IMR-90 (cell line): ENCODE results near the gene FAR2. TPM values are rescaled to one million over a fixed set of nuclear protein-coding genes. Genes with fewer than 3 reads are reported as not detected.

Experiments
- ATAC-seq: fragments of 200-7000 bp; cut with Tn5 transposase; 2 replicates; pipeline ENCODE4 v1.9.1; 2020; ENCODE audit warnings: low read depth, mild to moderate bottlenecking, moderate library complexity
- BruUV-seq: library from RNA; stranded (reverse); fragments of 400-500 nt; replicated peaks from 2 replicates; lab custom pipeline; 2021; lab: Mats Ljungman, UMichigan
- CTCF ChIA-PET: fragments of 300-600 bp; formaldehyde crosslinking; extraction: SDS; loops from one replicate; lab custom pipeline; 2021; ENCODE audit warnings: antibody characterized with exemption; lab: Yijun Ruan, JAX
- POLR2A ChIA-PET: fragments of 300-600 bp; sonication (Branson Sonifier 250); formaldehyde crosslinking; loops from one replicate; lab custom pipeline; 2022; ENCODE audit warnings: antibody characterized with exemption; ENCODE audit not compliant: unreplicated experiment; lab: Charles Lee
- DNase-seq: peaks from one replicate; pipeline ENCODE4 v3.0.0; 2013
- H2AFZ ChIP-seq: replicated peaks from 2 replicates; pipeline ENCODE3; 2013; ENCODE audit warnings: low read length, mild to moderate bottlenecking; ENCODE audit not compliant: poor library complexity
- H2AK5ac ChIP-seq: 2 replicates; pipeline ENCODE4 v1.6.1; 2013; ENCODE audit warnings: low read depth, low read length, inconsistent platforms
- H2AK9ac ChIP-seq: replicated peaks from 2 replicates; pipeline ENCODE3; 2013; ENCODE audit warnings: mild to moderate bottlenecking, low read depth, low read length, moderate library complexity; ENCODE audit not compliant: poor library complexity
- H2BK120ac ChIP-seq: 2 replicates; pipeline ENCODE4 v1.6.1; 2013; ENCODE audit warnings: low read depth, low read length, inconsistent platforms
- H2BK15ac ChIP-seq: 3 replicates; pipeline ENCODE4 v1.6.1; 2013; ENCODE audit warnings: low read depth, low read length, inconsistent platforms
- H2BK20ac ChIP-seq: 2 replicates; pipeline ENCODE4 v1.6.1; 2013; ENCODE audit warnings: low read depth, mild to moderate bottlenecking, inconsistent platforms, low read length, moderate library complexity
- H2BK5ac ChIP-seq: 2 replicates; pipeline ENCODE4 v1.6.1; 2013; ENCODE audit warnings: mild to moderate bottlenecking, low read depth, low read length, inconsistent platforms; ENCODE audit not compliant: poor library complexity, severe bottlenecking
- H3K14ac ChIP-seq: replicated peaks from 2 replicates; pipeline ENCODE4 v1.6.1; 2013; ENCODE audit warnings: low read depth, low read length, inconsistent platforms
- H3K18ac ChIP-seq: 2 replicates; pipeline ENCODE4 v1.6.1; 2013; ENCODE audit warnings: low read depth, low read length, control low read depth
- H3K23ac ChIP-seq: 2 replicates; pipeline ENCODE4 v1.6.1; 2013; ENCODE audit warnings: low read depth, low read length, inconsistent platforms
- H3K27ac ChIP-seq: 2 replicates; pipeline ENCODE4 v1.5.1; 2013; ENCODE audit warnings: mild to moderate bottlenecking, control low read depth, low read length; ENCODE audit not compliant: insufficient read depth
- H3K27me3 ChIP-seq: 2 replicates; pipeline ENCODE4 v1.6.1; 2013; ENCODE audit warnings: low read length; ENCODE audit not compliant: control insufficient read depth, insufficient read depth
- H3K36me3 ChIP-seq: 2 replicates; pipeline ENCODE4 v1.6.1; 2013; ENCODE audit warnings: low read length, mixed read lengths; ENCODE audit not compliant: control insufficient read depth, insufficient read depth
- H3K4ac ChIP-seq: 2 replicates; pipeline ENCODE4 v1.6.1; 2013; ENCODE audit warnings: low read depth, low read length, inconsistent platforms
- H3K4me1 ChIP-seq: 2 replicates; pipeline ENCODE4 v1.6.1; 2013; ENCODE audit warnings: low read length, mixed read lengths; ENCODE audit not compliant: control insufficient read depth, insufficient read depth
- H3K4me2 ChIP-seq: 2 replicates; pipeline ENCODE4 v1.6.1; 2013; ENCODE audit warnings: low read depth, mild to moderate bottlenecking, control low read depth, low read length, moderate library complexity
- H3K4me3 ChIP-seq: 2 replicates; pipeline ENCODE4 v1.5.1; 2013; ENCODE audit warnings: low read depth, mild to moderate bottlenecking, control low read depth, low read length, moderate library complexity; ENCODE audit not compliant: insufficient read depth
- H3K56ac ChIP-seq: 2 replicates; pipeline ENCODE4 v1.6.1; 2013; ENCODE audit warnings: low read length, inconsistent platforms; ENCODE audit not compliant: insufficient read depth; ENCODE audit errors: extremely low read depth
- H3K79me1 ChIP-seq, 2 experiments: 2 replicates each; pipeline ENCODE4 v1.6.1; 2013; ENCODE audit warnings: low read length in 2 of 2, inconsistent platforms in 1 of 2, low read depth in 1 of 2
- H3K9ac ChIP-seq: 2 replicates; pipeline ENCODE4 v1.6.1; 2013; ENCODE audit warnings: low read depth, low read length, control low read depth
- H3K9me1 ChIP-seq: 2 replicates; pipeline ENCODE4 v1.6.1; 2013; ENCODE audit warnings: low read length, inconsistent platforms; ENCODE audit not compliant: insufficient read depth
- H3K9me3 ChIP-seq: 2 replicates; pipeline ENCODE4 v1.6.1; 2013; ENCODE audit warnings: low read length; ENCODE audit not compliant: control insufficient read depth, insufficient read depth
- H4K20me1 ChIP-seq: 2 replicates; pipeline ENCODE4 v1.6.1; 2013; ENCODE audit warnings: low read length, inconsistent platforms; ENCODE audit not compliant: insufficient read depth
- H4K5ac ChIP-seq: 2 replicates; pipeline ENCODE4 v1.6.1; 2013; ENCODE audit warnings: mild to moderate bottlenecking, low read depth, low read length, control low read depth
- H4K8ac ChIP-seq, 2 experiments: 2 replicates each; pipeline ENCODE4 v1.6.1; 2013; ENCODE audit warnings: low read depth in 2 of 2, low read length in 2 of 2, control low read depth in 1 of 2, inconsistent platforms in 1 of 2
- H4K91ac ChIP-seq: 2 replicates; pipeline ENCODE4 v1.6.1; 2013; ENCODE audit warnings: low read depth, low read length, inconsistent platforms; ENCODE audit not compliant: insufficient read depth
- BHLHE40 ChIP-seq: fragments of 150-350 bp; IDR thresholded peaks from 2 replicates; pipeline ENCODE4 v1.6.1; 2016; ENCODE audit warnings: mild to moderate bottlenecking, low read depth, low read length
- CEBPB ChIP-seq: IDR thresholded peaks from 2 replicates; pipeline ENCODE4 v1.6.1; 2012; ENCODE audit warnings: low read depth, low read length, improper control_type of control experiment
- CHD1 ChIP-seq: IDR thresholded peaks from 2 replicates; pipeline ENCODE4 v1.6.1; 2012; ENCODE audit warnings: low read depth, low read length, improper control_type of control experiment
- MAZ ChIP-seq: IDR thresholded peaks from 2 replicates; pipeline ENCODE4 v1.6.1; 2012; ENCODE audit warnings: low read depth, mild to moderate bottlenecking, low read length, improper control_type of control experiment, moderate library complexity, borderline replicate concordance
- MXI1 ChIP-seq: IDR thresholded peaks from 2 replicates; pipeline ENCODE4 v1.6.1; 2012; ENCODE audit warnings: low read depth, mild to moderate bottlenecking, low read length, moderate library complexity, borderline replicate concordance
- POLR2A ChIP-seq: IDR thresholded peaks from 2 replicates; pipeline ENCODE4 v1.6.1; 2012; ENCODE audit warnings: mild to moderate bottlenecking, low read depth, low read length
- RAD21 ChIP-seq: IDR thresholded peaks from 2 replicates; pipeline ENCODE4 v1.6.1; 2012; ENCODE audit warnings: low read length, improper control_type of control experiment
- RCOR1 ChIP-seq: IDR thresholded peaks from 2 replicates; pipeline ENCODE4 v1.6.1; 2012; ENCODE audit warnings: mild to moderate bottlenecking, low read length, improper control_type of control experiment; ENCODE audit not compliant: insufficient replicate concordance
- RFX5 ChIP-seq: IDR thresholded peaks from 2 replicates; pipeline ENCODE4 v1.8.0; 2012; ENCODE audit warnings: low read depth, mild to moderate bottlenecking, low read length, moderate library complexity
- SMC3 ChIP-seq: fragments of 150-350 bp; IDR thresholded peaks from 2 replicates; pipeline ENCODE4 v1.6.1; 2016; ENCODE audit warnings: low read depth, mild to moderate bottlenecking, antibody characterized with exemption, low read length, moderate library complexity
- WGBS, 2 experiments: methylation state at CpG; one replicate each; pipeline versions ENCODE4 v1.1.5 to v1.1.7; 2013; ENCODE audit warnings: missing lambda C conversion rate in 2 of 2; ENCODE audit not compliant: insufficient read length in 1 of 2; ENCODE audit errors: extremely low coverage in 2 of 2; 5-methylcytosine and 5-hydroxymethylcytosine counted together
- dilution Hi-C: fragments of 300-500 bp; cut with HindIII; formaldehyde crosslinking; loops from one replicate; pipeline ENCODE4 v1.14.3; 2018; ENCODE audit warnings: low sequenced_read_pairs; ENCODE audit not compliant: unreplicated experiment
- in situ Hi-C: fragments of 300-500 bp; cut with MboI; formaldehyde crosslinking; loops from 3 replicates; pipeline ENCODE4 v1.14.3; 2019; ENCODE audit warnings: low sequenced_read_pairs, inconsistent platforms, mixed read lengths
- intact Hi-C: fragments of 100-400 bp; cut with micrococcal nuclease; formaldehyde crosslinking; loops from 2 replicates; pipeline ENCODE4 v1.10.0; 2022
- polyA plus RNA-seq, 3 experiments: library from polyadenylated mRNA; depleted of rRNA; stranded (reverse); fragments of >200 nt; gene quantifications; 2 replicates each; pipeline ENCODE4 v1.2.3, GENCODE V29; 2012; ENCODE audit warnings: low replicate concordance in 1 of 3
- total RNA-seq: library from RNA; depleted of rRNA; stranded (reverse); fragments of >200 nt; gene quantifications from 2 replicates; pipeline ENCODE4 v1.2.3, GENCODE V29; 2012

FAR2 gene
- total and polyA plus RNA-seq, 2 of the 4 experiments (the other 2 are of a cell fraction), result 1.1 to 2.0 TPM

- Histone ChIP-seq H3K14ac (peak within 1 kb of the TSS; percentile 92), H3K23ac (peak within 1 kb of the TSS; percentile 94), H4K91ac (peak within 1 kb of the TSS; percentile 93), H3K4me2 (peak within 1 kb of the TSS; percentile 97), H4K8ac (peak within 1 kb of the TSS; percentile 94 to 97), H2BK120ac (peak within 1 kb of the TSS; percentile 73), H2AFZ (peak within 1 kb of the TSS; percentile 97), H3K79me1 (peaks cover 17 to 30% of the 10 kb centered on the region in 2 experiments; a peak in 3 of 4 replicates), H2BK20ac (peak within 1 kb of the TSS; percentile 21; the same call in 1 of the 2 replicates), H4K20me1 (no peaks in the 10 kb centered on the region), H3K18ac (peak within 1 kb of the TSS; percentile 81), H2BK15ac (peak within 1 kb of the TSS; percentile 62; the same call in 1 of the 3 replicates), H3K4ac (peak within 1 kb of the TSS; percentile 95), H2BK5ac (peak within 1 kb of the TSS; percentile 77), H3K27ac (peak within 1 kb of the TSS; percentile 92), H3K36me3 (no peaks in the 10 kb centered on the region), H3K4me3 (peak within 1 kb of the TSS; percentile 82), H2AK5ac (peak within 1 kb of the TSS; percentile 88), H3K9me3 (no peaks in the 10 kb centered on the region), H3K9ac (peak within 1 kb of the TSS; percentile 76), H4K5ac (peak within 1 kb of the TSS; percentile 94), H2AK9ac (peak within 1 kb of the TSS; percentile 89), H3K27me3 (no peaks in the 10 kb centered on the region), H3K9me1 (no peaks in the 10 kb centered on the region), H3K4me1 (no peaks in the 10 kb centered on the region), H3K56ac (peak within 1 kb of the TSS; percentile 87)
- in situ Hi-C loops, result no loop called here
- 0% methylated on average over 11 of the region's 55 CpGs; no CpG with 5 or more reads in 1 of the 2 experiments for WGBS, 2 experiments
- DNase-seq (peak; percentile 99), ATAC-seq (peak; percentile 98)
- dilution Hi-C loops, result no loop called here
- TF ChIP-seq CEBPB (no peak), MXI1 (peak; percentile 60; the same call in 1 of the 2 replicates), MAZ (peak; percentile 29; the same call in 1 of the 2 replicates), POLR2A (peak; percentile 69), RCOR1 (no peak), RFX5 (no peak), RAD21 (no peak), BHLHE40 (no peak), SMC3 (no peak), CHD1 (no peak)
- ChIA-PET POLR2A (no interaction called here), CTCF (interaction anchor here (1.0 kb wide), 1 partner anchor 127 kb away, joined by 4 read pairs; no protein-coding TSS in a partner anchor)
- intact Hi-C loops, result loop anchor here (5.0 kb wide), 1 partner anchor 116 kb away; the partner anchor contains the start of gene OVCH1
- BruUV-seq, result TSS peak; percentile 54
These were observed 231.8 kb downstream of the FAR2 start, which contains the start of gene ERGIC2 for GRCh38 chr12:29380536-29381523. Gene ERGIC2, minus strand, starts transcription at chr12:29381172. Its CDS starts 9,539 bp downstream, at chr12:29371633.
